Right lobe of liver (tissue), 6 donors: ENCODE results near the gene ZFHX2. TPM values are rescaled to one million over a fixed set of nuclear protein-coding genes. Genes with fewer than 3 reads are reported as not detected.

ENCODE experiments used
- ATAC-seq, 4 donors: fragments of 200-7000 bp; cut with Tn5 transposase; one replicate each; pipeline ENCODE4 v1.9.1; 2020; ENCODE audit warnings: mild to moderate bottlenecking in 4 of 4, moderate library complexity in 4 of 4
- DNase-seq, 3 donors: peaks; one replicate each; pipeline ENCODE4 v3.0.0-alpha.2; 2020
- H3K27ac ChIP-seq, 3 donors: fragments of 200-600 bp; one replicate each; pipeline ENCODE4 v1.8.0; 2022
- H3K27me3 ChIP-seq, 2 donors: fragments of 200-600 bp; one replicate each; pipeline ENCODE4 v1.8.0; 2022
- H3K36me3 ChIP-seq, 4 donors: fragments of 200-600 bp; sonication (generic) in 1 of 4; one replicate each; pipeline versions ENCODE4 v1.5.1 to v1.8.0; 2017 to 2022; ENCODE audit warnings: control low read depth in 1 of 4
- H3K4me1 ChIP-seq, 4 donors: fragments of 200-600 bp; sonication (generic) in 1 of 4; one replicate each; pipeline versions ENCODE4 v1.5.1 to v1.8.0; 2017 to 2022; ENCODE audit warnings: control low read depth in 1 of 4
- H3K4me3 ChIP-seq, 3 donors: fragments of 200-600 bp; one replicate each; pipeline ENCODE4 v1.8.0; 2022
- H3K9me3 ChIP-seq, 4 donors: fragments of 200-600 bp; sonication (generic) in 1 of 4; one replicate each; pipeline versions ENCODE4 v1.5.1 to v1.8.0; 2017 to 2022; ENCODE audit warnings: control low read depth in 1 of 4
- CTCF ChIP-seq, 4 donors: fragments of 200-600 bp in 3 of 4; fragments of 450-650 bp in 1 of 4; IDR thresholded peaks; one replicate each; pipeline versions ENCODE4 v1.5.1 to v1.8.0; 2016 to 2022; ENCODE audit warnings: antibody characterized with exemption in 4 of 4, mild to moderate bottlenecking in 2 of 4
- POLR2A ChIP-seq: fragments of 450-650 bp; IDR thresholded peaks from one replicate; pipeline ENCODE4 v1.6.1; 2017; ENCODE audit warnings: antibody characterized with exemption, mild to moderate bottlenecking
- WGBS: methylation state at CpG from one replicate; pipeline ENCODE4 v1.1.6; 2018; ENCODE audit warnings: low coverage, low lambda C conversion rate; ENCODE audit not compliant: insufficient coverage; ENCODE audit errors: missing lambda C conversion rate; 5-methylcytosine and 5-hydroxymethylcytosine counted together
- intact Hi-C, 2 donors: fragments of 100-400 bp; cut with DNase I; formaldehyde crosslinking; loops; one replicate each; pipeline versions ENCODE4 v1.11.2 to v1.14.1; 2022
- total RNA-seq, 6 experiments: library from RNA; depleted of rRNA in 2 of 6; stranded (reverse); fragments of >200 nt in 2 of 6; fragmentation: NEBNext Ultra II Directional in 3 of 6; extraction: Animal tissue kit (Norgen Biotek cat#: 25700) in 3 of 6; gene quantifications; one replicate each; pipeline versions ENCODE4 v1.1.0 to v1.2.4, GENCODE V29; 2016 to 2023
- donor health status: DM: no; HTN: yes; CAD: no.
- donor health status: DM: no; HTN: no; CAD: no.
- donor health status: DM: no; HTN: no; CAD: no.
- donor health status: DM: no; HTN: yes; CAD: no.
- donor health status: DM: no; HTN: yes; CAD: no.

ZFHX2 gene
- total RNA-seq, 6 experiments from 2014 or later = 0.33 to 0.83 (median 0.47) TPM

- DNase-seq (no peak), ATAC-seq (no peak)
- Histone ChIP-seq H3K4me1 (peaks cover 0 to 4% (median 0%) of the 10 kb centered on the region in 4 donors), H3K27me3 (peaks cover 0 to 16% of the 10 kb centered on the region in 2 donors), H3K36me3 (no peaks in the 10 kb centered on the region), H3K27ac (no peak overlapping the region), H3K4me3 (no peak overlapping the region), H3K9me3 (no peaks in the 10 kb centered on the region)
- TF ChIP-seq CTCF (IDR thresholded peaks at IDR 0.05) (no peak), POLR2A (no peak)
- intact Hi-C loops = no loop called here
- WGBS = 70% methylated on average over 4 of the region's 8 CpGs
Measured at GRCh38 chr14:23580948-23581281, 29.4 kb upstream of the ZFHX2 start.

DNA sequence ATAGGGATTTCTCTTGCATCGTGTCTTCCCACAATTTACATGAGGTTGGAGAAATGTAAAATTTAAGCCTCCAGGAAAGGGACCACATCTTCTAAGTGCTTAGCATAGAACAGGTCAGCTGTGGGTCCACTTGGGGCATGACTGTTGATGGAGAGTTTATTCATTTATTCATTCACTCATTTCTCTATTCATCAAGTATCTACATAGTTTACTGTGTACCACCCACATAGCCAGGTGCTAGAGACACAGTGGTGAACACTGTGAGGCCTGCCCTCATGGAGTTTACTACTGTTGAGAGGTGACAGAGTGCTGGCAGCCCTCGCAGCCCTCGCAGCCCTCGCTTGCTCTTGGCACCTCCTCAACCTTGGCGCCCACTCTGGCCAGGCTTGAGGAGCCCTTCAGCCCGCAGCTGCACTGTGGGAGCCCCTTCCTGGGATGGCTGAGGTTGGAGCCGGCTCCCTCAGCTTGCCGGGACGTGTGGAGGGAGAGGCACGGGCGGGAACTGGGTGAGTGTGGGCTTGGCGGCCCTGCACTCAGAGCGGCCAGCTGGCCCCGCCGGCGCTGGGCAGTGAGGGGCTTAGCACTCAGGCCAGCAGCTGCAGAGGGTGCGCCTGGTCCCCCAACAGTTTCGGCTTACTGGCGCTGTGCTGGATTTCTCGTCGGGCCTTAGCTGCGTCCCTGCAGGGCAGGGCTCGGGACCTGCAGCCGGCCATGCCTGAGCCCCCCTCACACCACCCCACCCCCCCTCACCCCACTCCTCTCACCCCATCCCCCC lies 28.8 kb upstream of the ZFHX2 start:
- Histone ChIP-seq H3K27ac (no peak overlapping the region), H3K4me3 (no peak overlapping the region), H3K36me3 (no peaks in the 10 kb centered on the region), H3K27me3 (peaks cover 0 to 19% of the 10 kb centered on the region in 2 donors), H3K4me1 (peaks cover 0 to 4% (median 0%) of the 10 kb centered on the region in 4 donors), H3K9me3 (no peaks in the 10 kb centered on the region)
- ATAC-seq (no peak), DNase-seq (no peak)
- WGBS = 91% methylated on average over 1 of the region's 24 CpGs
- intact Hi-C loops = no loop called here
- no peak for TF ChIP-seq POLR2A
- TF ChIP-seq CTCF (IDR thresholded peaks at IDR 0.05) = no peak

DNA sequence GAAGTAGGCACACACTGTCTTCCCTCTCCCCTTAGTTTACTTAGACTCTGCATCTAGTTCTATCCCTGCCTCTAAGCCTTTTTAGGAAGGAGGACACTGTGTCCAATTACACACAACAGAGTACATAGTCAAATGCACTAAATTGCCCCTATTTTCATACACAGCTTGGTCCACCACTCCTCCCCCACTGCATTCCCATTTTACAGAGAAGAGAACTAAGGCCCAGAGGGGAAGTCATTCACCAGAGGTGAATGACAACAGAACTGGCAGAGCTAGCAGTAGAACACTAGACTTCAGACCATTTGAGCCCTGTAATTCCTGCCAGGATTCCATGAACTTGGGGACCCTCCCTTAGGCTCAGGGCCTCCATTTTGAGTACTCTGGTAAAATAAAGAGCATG lies 28.2 kb upstream of the ZFHX2 start:
- H3K9me3 ChIP-seq = no peaks in the 10 kb centered on the region
- no peak overlapping the region for H3K4me3 ChIP-seq
- peaks cover 0 to 19% of the 10 kb centered on the region in 2 donors for H3K27me3 ChIP-seq
- ATAC-seq (no peak), DNase-seq (no peak)
- intact Hi-C loops = no loop called here
- TF ChIP-seq POLR2A = no peak
- no peak for TF ChIP-seq CTCF (IDR thresholded peaks at IDR 0.05)
- peaks cover 0 to 4% (median 0%) of the 10 kb centered on the region in 4 donors for H3K4me1 ChIP-seq
- no peak overlapping the region for H3K27ac ChIP-seq
- no peaks in the 10 kb centered on the region for H3K36me3 ChIP-seq

GRCh38 chr14:23579311-23579630 lies 27.7 kb upstream of the ZFHX2 start:
- Histone ChIP-seq H3K36me3 (no peaks in the 10 kb centered on the region), H3K27me3 (peaks cover 0 to 19% of the 10 kb centered on the region in 2 donors), H3K4me1 (peaks cover 0 to 4% (median 0%) of the 10 kb centered on the region in 4 donors), H3K27ac (no peak overlapping the region), H3K9me3 (no peaks in the 10 kb centered on the region), H3K4me3 (no peak overlapping the region)
- ATAC-seq = no peak
- no peak for TF ChIP-seq POLR2A
- TF ChIP-seq CTCF (IDR thresholded peaks at IDR 0.05) = no peak
- intact Hi-C loops = no loop called here
- 67% methylated on average over 2 of the region's 3 CpGs for WGBS
- DNase-seq = no peak
